Stimulated activated CD4-positive, alpha-beta T cell treated with anti-CD3 and anti-CD28 coated beads, Interleukin-4, amount 100 ng/mL, for 4 hours (primary cell): ENCODE data around the gene SUCLG2.
"Not testable (repeated sequence)": the region's sequence is repeated elsewhere in the genome, so short reads cannot be mapped to it uniquely, and the experiment has no call there.

ENCODE experiments used
- DNase-seq, 2 experiments: peaks; one replicate each; pipeline ENCODE4 v3.0.0-alpha.2; 2020

Gene SUCLG2

DNA sequence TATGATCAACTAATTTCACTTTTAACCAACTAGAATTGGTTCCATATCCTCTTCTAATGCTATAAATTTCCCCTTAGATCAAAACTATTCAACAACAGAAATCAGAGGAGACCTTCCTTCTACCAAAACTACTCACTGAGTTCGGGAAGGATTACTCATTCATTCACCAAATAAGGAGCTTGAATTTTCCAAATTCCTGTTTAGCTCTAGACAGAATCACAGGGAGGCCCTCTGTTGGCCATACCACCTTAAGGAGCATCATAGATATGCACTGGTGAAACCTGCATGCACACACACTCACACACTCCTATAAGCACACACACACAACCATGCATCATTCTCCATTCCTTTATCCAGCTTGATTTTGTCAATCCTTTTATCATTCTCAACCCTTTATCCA lies 49.0 kb downstream of the SUCLG2 start:
- DNase-seq, result peak in 1 of 2 experiments; percentile 6

DNA sequence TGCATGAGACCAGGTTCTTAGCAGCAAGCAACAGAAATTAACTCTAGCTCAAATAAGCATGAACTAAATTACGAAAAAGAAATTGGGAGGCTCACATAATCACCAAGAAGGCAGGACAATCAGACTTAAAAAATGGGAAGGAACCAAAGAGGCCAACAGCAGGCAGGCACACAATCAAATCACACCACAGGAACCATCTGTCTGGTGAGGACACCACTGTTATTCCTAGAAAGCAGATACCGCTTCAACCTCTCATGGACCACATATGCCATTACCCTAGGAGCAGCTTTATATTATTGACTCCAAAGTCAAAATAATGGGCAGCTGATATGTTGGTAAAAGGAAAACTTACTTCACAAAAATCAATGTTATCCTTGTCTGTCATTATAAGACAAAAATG lies 51.6 kb downstream of the SUCLG2 start:
- no peak for DNase-seq

DNA sequence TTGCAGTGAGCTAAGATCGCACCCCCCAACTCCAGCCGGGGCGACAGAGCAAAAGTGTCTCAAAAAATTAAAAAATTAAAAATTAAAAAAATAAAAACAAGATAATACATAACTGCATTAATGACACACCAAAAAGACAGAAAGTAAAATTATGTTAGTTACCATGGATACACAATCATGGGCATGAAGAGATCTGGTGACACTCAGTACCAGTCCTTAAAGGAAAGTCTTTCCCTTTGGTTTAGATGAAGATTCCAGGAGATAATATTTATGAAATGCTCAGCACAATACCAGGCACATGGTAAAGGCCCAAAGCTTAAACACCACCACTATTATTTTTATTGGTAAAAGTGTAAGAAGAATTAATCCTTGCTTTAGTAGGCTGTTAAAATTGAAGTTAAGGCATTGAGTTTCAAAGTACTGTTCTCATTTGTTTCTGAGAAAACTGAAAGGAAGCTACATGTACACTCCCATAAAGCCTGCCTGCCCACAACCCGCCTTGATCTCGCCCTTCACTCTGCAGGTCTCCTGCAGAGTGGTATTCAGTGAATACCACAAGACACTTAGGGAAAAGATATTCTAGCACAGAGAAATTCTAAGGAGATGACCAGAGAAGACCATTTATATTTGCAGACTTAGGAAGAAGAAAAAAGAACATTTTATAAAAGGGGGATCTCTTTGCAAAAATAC lies 52.3 kb downstream of the SUCLG2 start:
- DNase-seq, result peak in 1 of 2 experiments; percentile 9

DNA sequence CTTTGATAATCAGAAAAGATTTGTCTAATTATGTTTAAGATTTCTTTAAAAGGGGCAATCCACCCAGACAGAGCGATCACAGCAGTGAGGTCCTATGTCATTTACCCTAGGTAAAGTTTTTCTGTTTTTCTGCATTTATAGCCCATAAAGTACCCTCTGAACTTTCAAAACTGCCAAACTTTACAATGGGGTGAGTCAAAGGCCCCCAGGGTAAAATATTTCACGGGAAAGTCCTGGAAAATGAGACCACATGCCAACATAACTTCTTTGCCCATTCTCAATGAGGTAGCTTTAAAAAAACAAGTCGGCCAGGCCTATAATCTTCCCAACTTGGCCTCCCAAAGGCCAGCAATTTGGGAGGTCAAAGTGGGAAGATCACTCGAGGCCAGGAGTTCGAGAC lies 53.0 kb downstream of the SUCLG2 start:
- DNase-seq, result no peak

DNA sequence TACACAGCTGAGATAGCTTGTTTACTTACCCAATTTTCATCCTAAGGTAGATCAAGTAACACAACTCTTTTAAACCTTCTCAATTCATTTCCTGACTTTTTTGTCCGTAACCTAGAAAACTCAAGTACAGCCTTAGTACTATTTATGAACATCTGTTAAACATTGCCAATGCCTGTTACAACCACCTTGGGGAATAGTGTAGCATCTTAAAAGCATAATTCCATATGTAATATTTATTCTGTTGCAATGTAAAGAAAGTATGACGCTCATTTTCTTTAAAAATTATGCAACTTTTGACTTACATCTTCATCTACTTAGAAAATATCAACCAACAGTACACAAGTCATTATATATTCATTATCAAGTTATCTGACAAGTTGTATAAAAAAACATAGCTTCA lies 54.6 kb downstream of the SUCLG2 start:
- no peak for DNase-seq

DNA sequence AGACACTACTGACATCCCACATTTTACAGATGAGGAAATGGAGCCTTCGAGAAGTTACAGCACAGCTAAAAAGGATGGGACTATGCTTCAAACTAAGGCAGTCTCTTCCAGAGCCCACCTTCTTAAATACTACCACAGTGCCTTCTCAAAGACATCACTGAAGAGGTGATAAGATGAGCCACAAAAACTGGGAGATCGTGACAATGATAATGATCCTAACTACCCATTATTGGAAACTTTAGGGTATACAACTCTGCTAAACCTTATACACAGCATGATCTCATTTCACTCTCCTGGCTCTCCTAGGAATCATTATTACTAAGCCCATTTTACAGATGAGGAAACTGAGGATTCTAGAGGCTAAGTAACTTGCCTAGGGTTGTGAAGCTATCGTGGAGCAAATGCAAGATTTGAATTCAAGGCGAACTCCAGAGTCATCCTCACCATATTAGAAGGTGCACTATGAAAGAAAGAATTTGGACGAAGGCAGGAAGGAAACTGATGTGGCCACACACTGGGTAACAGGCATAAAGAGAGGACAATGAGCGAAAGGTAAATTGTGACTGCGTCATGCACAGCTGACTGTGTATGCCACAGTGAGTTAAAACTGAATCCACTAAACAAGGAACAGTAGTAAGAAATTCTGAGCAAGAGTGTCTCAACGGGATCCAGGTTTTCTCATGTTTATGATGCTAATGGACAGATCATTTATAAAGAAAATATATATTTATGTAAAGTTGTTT lies 55.4 kb downstream of the SUCLG2 start:
- no peak for DNase-seq

DNA sequence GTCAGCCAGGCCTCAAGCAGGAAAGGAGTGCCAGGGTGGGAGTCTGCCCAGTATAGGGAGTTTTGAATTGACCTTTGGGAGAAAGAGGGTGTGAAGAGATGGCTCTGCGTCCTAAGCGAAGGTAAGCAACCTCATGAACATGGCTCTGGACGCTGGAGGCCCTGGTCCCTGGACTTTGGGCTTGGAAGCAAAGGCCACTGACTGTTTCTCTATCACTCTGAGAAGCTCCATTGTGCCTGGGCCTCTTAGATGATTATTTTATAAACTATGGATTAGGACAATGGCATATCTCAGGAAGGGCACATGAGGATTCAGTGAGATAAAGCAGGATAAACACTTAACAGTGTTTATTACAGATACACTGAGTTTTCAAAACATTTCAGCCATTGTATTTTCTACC lies 59.0 kb downstream of the SUCLG2 start:
- DNase-seq, result no peak

DNA sequence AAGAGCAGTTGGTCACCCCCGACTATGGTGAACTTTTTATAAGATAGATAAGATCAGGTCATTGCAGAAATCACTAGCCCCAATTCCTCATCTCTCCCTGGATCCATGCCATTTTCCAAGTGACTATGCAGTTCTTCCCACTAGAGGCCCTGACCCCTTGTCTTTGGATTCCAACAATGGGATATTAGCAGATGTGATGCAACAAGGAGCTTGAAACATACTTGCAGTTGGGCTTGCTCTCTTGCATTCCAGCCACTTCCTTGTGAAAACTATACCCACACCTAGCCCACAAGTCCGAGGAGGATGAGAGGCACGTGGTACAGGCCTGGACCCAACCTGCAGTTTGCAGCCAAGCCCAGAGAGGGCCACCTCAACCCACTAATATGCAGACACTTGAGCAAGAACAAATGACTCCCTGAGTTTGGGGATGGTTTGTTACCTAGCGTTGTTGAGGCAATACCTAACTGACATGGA lies 60.6 kb downstream of the SUCLG2 start:
- no peak for DNase-seq

DNA sequence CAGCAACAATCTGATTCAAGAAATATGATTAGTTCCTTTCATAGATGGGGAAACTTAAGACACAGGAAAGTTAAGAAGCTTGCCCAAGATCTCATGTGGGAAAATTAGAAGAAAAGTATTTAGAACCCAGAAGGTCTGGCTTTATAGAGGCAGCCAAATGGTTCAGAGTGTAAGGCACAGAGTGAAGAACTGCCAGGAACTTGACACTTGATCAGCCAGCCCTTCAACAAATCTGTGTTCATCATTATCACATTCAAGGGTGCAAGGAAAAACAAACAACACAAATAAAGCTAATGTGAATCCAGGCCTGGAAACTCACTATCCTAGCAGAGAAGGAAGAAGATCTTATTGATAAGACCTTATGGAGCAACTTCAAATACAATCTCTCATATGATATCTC lies 62.4 kb downstream of the SUCLG2 start:
- no peak for DNase-seq

DNA sequence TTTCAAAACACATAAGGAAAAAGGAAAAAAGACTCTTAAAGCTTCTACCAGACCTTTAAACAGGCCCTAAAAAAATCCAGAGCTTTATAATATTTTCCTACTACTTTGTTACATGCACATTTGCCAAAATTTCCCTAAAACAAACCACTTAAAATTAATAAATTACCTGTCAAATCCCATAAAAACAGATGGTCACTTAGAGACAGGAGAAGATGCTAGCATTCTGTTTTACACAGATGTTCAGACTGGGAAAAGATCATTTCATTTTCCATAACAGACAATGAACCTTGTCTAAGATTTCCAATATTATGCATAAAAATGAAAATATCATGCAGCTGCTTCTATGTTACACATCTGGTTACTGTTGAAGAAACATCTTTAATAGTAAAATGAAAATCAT lies 66.6 kb downstream of the SUCLG2 start:
- DNase-seq, result no peak

DNA sequence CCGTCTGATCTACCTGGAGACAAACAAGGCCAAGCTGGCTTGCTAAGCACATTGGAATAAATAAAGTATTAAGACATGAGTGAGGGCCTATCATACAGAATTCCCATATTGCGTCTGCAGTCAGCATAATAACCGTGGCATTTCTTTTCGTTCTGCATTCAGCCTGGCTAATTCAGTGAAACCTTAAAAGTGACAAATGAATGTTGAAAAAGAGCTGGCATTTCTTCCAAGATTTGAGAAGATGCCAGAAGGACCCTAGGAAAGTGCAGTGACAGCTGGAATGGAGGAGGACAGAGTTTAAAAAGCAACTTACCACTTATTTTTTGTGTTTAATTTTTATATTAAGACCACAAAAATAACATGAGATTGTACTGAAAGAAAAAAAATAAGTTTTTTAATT lies 67.1 kb downstream of the SUCLG2 start:
- DNase-seq, result no peak

DNA sequence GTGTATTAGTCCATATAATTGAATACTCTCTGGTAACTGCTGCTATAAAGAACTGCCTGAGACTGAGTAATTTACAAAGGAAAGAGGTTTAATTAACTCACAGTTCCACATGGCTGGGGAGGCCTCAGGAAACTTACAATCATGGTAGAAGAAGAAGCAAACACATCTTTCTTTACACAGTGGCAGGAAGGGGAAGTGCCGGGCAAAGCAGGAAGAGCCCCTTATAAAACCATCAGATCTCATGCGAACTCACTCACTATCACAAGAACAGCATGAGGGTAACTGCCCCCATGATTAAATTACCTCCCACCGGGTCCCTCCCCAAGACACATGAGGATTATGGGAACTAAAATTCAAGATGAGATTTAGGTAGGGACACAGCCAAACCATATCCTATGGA lies 69.8 kb downstream of the SUCLG2 start:
- DNase-seq, result not testable (repeated sequence)

DNA sequence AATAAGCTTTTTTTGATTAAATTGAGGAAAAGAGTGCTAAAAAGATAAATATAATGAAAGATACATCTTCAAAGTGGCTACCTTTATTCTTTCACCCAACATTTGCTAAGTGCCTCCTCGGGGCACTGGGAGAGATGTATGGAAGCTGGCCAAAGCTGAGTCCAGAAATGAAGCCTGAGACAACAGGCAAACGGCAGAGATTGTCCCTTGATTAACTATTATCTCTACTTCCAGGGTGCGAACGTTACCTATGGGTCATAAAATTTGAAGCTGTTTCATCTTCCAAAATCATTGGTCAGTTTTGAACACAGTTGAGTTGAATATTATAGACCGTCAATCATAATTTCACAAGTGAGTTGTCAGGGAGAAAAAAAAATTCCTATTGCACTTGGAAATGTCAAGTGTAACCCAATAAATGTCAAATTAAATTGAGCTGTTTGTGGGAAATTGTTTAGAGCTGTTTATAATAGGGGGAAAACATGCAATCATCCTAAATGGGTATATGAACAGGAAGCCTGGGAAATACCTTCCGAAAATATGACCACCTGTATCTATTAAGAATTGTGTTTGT lies 73.9 kb downstream of the SUCLG2 start:
- no peak for DNase-seq

DNA sequence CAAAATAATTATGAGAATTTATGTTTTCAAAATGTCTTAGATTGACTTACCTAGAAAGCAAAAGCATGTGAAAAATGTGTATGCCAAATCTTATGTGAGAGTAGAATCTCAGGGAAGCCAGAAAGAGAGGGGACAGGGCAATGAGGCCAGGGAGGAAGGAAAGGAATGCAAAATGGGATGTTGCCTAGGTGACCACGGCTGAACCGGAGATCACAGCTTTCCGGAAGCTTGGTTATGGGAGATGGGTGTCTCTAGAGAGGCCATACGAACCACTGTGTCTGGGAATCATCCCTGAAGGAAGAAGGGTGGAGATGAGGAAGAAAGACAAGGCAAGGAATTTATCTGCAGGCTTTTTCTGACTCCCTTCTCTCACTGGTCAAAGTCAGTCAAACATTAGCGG lies 76.0 kb downstream of the SUCLG2 start:
- DNase-seq, result no peak

DNA sequence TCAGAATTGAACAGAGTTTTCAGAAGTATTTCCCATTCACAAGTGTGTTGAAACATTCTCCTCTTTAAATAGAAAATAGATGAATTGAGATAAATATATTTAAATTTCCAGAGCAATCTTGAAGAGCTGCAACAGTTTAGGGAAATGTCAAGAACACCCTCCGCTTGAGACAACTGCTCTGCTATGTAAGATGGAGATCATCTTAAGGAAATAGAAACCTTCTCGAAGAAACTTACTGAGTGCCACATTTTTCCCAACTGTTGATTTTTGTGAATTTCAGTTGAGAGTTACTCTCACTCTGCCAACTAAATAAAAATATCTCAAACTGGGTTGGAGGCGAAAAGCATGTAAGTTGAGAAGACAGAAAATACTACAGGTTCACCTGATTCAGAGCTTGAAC lies 78.0 kb downstream of the SUCLG2 start:
- no peak for DNase-seq

DNA sequence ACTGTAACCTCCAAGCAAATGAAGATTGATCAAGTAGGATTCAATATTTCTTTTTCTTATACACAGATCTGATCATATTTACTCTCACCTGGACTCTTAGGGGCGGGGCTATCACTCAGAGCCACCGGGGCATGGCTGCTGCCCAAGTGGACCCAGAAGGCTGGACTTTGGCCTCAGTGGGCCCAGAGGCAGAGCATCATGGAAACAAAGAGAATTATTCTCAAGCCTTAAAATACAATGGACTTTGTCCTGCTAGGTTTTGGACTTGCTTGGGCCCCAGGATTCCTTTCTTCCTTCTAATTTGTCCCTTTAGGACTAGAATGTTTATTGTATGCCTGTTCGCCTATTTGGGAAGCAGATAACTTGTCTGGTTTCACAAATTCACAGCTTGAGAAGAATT lies 85.1 kb downstream of the SUCLG2 start:
- DNase-seq, result no peak

DNA sequence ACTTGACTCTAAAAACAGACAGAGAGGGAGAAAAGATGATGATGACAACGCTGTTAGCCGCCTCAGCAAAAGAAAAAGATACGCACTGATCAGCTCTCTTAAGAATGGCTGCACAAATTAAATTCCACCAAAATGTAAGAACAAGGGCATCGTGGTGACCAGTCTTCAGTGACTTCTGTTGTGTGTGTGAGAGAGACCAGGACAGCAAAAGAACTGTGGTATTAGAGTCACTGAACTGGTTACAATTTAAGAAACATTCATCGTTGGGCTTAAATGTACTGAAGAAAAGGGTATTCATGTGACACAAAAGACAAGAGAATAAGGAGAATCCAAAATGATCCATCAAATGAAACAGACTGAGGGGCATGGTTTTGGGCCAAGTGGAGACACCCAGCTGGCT lies 86.5 kb downstream of the SUCLG2 start:
- no peak for DNase-seq

DNA sequence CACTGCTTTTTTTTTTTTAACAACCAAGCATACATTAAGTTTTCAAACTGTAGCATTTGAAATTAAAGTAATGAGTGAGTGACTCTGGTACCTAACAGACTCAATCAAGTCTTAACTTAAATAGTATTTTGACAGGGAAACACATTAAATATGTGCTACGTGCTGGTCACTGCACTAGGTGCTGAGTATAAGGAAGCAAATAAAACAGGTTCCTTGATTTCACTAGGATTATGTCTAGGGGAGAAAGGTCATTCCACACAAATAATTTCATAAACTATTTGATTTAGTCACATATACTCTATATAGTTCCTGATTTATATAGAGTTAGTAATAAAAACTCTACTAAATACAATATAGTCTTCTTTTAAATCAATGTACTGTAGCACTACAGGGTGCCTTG lies 89.4 kb downstream of the SUCLG2 start:
- no peak for DNase-seq

DNA sequence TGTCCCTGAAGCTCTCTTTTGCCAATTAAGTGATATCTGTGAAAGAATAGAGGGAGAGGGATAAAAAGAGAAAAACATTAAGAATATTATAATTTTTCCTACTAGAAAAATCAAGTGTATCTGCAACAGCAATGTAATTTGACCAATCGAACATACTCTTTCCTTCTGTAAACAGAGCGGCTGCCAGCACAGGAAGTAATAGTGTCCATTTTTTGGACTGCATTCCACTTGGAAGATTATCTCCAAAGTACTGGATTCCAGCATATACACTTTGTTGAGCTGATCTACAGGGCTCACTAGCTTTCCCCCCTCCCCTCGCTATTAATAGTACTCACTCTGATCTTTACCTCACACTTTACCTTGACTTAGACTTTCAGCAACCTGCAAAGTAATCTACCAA lies 90.4 kb downstream of the SUCLG2 start:
- no peak for DNase-seq

DNA sequence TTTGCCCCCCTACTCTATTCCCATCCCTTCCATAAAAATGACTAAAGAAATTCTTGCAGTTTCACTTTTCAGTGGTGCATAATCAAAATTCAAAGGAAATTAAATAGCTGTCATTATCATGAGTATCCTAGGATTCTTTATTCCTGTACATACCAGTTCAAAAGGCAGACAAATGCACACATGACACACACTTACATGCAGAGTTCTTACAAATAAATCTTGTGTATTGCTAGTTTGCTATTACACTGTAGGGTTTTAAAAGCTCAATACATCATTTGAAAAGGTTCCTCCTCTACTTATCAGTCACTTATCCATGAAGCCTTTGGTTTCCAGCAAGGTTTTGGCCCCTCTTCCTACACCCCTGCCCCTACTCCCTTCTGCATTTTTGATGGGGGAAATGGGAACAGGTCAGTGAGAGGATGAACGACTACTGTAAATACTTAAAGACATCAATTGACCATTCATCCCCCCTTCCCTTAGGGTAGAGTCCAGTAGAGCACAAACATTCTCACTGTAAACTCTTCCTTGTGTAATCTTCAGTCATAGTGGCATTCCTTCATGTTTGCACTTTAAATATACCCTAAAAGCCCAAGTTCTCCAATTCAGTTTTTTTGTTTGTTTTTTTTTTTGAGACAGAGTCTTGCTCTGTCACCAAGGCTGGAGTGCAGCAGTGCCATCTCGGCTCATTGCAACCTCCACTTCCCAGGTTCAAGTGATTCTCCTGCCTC lies 92.6 kb downstream of the SUCLG2 start:
- DNase-seq, result no peak

DNA sequence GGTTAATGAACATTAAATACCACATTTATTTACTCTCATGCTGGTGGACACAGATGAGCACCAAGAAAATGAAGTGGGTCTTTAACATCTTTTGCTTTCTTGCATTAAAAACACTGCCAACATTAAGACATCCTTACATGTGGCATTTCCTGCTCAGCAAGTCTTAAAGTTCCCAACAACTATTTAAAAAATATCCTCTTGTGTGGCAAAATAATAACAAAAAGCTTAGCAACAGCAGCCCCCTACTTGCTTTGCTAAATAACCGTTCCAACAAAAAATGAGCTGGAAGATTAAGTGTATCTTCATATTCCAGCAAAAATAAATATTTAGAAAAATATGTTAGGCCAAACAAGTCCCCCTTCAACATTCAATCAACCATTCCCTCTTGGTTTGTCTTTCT lies 93.1 kb downstream of the SUCLG2 start:
- DNase-seq, result no peak

DNA sequence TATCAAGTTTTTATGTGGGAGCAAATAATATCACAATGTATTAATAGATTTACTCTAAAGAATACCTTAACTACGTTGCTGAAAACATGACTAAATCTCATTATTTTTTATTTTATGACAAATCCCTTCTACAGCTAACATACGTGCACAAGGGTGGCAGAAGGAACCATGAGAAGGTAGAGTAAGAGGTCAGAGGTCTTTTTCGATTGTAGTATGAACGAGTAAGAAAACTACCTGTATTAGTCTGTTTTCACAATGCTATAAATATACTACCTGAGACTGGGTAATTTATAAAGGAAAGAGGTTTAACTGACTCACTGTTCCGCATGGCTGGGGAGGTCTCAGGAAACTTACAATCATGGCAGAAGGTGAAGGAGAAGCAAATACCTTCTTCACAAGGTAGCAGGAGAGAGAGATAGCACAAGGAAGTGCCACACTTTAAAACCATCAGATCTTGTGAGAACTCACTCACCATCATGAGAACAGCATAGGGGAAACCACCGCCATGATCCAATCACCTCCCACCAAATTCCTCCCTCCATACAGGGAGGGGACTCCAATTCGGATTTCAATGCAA lies 95.3 kb downstream of the SUCLG2 start:
- DNase-seq, result no peak

DNA sequence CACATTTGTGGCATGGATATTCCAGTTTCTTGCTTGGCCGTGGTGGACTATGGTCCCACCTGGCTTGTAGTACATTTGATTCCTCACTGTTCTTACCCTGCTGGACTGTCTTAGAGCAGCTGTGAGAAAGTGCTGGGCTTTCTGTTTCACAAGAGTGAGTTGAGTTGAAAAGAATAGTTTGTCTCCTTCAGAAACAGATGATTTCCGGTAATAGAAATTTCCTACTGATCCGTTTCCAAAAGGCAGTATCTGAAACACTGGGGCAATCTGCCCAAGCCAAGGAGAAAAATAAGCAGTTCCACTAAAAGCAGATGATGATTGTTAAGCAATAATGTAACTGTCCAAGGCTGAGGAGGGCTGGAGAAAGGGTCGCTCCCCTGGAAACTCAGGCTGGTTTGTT lies 96.0 kb downstream of the SUCLG2 start:
- no peak for DNase-seq
